ENCODE results near the gene PARD3B.
A peak's percentile ranks its signal among the peaks of the same experiment; 100 is the strongest.
"Not testable (repeated sequence)": the region's sequence is repeated elsewhere in the genome, so short reads cannot be mapped to it uniquely, and the experiment has no call there.

The PARD3B gene

DNA sequence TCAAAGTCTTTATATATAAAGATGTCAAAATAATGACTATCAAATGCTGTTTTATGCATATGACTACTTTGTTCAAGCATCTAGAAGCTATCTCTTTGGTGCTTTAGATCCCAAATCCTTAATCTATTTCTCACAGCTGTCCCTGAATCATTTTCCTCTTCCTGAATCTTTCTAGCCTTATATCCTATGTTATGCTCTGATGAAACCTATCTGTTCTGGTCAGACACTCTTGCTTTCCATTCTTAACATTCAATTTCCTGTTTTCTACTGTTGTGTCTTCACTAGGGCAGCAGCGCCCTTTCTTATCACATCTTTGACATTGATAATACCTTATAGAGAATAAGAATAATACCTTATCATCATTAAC lies 6.3 kb upstream of the PARD3B start:
- DNase-seq (ENCODE audit: low spot score) = no peak

DNA sequence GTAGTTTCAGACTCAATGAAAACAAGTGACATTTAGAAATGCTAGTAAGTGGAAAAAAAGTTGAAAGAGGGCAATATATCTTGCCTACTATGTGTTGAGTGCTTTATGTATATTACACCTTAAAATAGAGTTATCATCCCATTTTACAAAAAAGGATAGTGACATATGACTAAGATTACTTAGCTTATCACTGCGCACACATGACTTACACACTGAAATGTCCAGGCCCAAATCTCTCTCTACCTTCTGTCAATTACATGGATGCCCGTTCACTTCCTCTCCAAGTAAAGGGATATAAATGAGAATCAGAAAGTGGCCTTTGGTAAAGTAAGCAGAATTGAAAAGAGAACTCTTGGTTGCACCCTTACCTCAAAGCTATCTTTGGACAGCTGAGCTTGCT lies 3.6 kb upstream of the PARD3B start:
- DNase-seq (ENCODE audit: low spot score) = no peak

DNA sequence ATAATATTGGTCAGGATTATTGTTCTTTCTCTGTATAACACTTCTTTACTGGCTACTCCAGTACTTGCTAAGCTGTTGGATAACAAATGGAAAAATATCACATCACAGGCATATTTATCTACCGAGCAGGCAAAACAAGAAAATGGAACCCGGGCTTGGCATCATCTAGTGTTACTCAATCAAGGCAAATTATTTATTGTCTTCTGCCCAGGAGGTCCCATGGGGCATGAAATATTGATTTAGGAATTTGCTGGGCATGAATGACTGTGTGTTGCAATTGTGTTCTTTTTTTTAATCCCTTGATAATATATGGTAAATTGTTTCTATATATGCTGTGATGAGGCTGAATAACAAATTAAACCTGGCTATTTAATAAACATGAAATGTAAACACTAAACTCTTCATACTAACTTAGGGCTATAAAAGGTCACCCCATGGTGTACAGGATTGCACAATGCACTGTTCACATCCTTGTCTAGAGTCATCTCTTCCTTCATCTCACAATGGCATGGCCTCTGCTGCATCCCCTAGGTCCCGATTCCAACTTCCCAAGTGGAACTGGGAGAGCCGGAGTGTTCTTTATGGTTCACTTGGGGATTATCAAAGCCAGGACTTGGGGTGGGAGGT lies 2.2 kb upstream of the PARD3B start:
- DNase-seq (ENCODE audit: low spot score) = no peak

DNA sequence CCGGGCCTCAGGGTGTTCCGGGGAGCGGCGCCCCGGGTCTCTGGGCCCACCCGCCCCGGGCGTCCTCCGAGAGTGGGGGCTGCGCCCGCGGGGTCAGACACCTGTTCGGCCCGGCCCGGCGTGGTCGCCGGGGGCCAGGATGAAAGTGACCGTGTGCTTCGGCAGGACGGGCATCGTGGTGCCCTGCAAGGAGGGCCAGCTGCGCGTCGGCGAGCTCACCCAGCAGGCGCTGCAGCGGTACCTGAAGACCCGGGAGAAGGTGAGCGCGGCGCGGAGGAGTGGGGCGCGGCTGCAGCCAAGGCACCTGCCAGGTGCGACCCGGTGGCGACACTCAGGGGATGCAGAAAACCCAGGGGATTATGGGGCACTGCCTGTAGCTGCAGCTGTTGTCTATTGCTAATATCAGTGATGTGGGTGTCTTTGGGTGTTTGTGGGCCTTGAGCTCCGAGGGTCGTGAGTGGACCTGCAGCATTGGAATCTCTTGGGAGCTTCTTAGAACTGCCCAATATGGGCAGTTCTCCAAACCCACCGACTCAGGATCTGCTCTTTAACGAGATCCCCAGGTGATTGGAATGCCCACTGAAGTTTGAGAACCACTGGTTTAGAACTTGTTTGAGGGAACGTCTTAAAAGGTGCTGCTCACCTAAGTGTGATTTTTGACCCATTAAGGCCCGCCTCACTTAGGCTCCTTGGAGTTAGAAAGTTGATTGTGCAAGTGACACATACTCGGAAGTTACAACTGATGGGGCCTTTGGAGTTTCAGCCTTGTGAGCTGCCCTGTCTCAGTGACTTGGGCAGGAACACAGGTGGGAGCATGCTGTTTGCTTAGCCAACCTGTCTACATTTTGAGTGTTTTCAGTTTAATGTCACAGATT lies 823 bp downstream of the PARD3B start:
- DNase-seq (ENCODE audit: low spot score) = peak; percentile 50

DNA sequence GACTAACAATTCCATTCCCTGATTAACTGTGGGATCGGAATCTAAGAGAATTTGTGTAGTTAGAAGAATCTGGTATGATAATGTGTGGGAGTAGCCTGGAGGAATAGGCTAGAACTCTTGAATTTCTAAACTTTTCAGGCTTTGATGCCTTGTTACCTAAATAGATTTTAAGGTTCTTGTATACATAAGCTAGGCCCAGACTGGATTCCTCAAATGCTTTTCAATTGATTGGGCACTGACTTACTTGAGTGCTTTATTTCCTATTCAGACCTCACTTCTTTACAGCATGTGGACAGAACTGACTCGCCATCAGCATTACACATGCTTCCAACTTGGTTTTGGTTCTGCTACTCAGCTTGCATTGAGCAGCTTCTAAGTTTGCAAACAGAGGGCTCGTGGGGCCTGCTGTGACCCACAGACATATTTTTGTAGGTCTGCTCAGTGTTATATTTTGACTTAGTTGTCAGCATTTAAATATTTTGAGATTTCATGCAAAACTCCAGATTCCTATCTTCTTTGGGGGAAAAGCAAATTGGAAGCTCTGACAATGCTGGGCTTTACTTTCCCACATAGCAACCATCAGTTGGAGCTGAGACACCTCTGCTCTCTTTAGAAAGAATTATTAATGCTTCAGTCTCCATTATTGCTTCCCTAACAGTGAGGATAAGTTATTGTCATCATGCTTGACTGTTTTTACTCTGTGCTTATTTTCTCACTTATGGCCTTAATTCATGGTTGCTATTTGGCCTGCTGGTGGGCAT lies 5.7 kb downstream of the PARD3B start:
- DNase-seq (ENCODE audit: low spot score) = no peak

DNA sequence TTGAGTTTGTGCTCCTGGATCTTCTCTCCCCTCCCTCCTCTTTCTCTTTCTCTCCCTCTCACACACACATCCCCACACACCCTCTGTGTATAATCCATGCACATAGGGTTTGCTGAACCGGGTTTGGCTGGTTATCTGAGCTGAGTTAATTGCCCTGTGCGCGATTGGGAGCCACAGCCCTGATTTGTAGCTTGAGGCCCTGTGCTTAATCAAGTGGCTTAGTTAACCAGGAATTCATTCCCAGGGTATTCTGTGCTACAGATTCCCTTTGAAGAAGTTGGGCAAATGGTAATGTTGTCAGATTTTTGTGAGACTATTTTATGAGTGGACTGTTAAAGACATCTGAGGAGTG lies 6.2 kb downstream of the PARD3B start:
- no peak for DNase-seq (ENCODE audit: low spot score)

DNA sequence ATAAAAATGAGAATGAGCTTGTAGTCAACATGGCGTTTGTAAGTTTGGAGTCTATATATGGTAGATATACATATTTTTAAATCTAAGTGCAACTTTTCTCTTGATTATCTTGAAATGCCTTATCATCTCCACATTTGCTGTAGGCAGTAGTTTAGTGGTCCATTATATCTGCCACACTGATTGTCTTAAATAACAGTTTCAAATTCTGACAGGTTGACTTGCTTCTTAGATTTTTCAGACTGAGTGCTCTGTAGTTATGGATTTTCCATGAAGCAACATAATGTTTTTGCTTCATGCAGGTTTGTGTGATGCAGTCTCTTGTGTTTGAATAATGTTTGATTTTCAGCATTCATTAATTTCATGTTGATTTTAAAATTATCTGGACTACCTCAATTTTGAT lies 12.3 kb downstream of the PARD3B start:
- no peak for DNase-seq (ENCODE audit: low spot score)

DNA sequence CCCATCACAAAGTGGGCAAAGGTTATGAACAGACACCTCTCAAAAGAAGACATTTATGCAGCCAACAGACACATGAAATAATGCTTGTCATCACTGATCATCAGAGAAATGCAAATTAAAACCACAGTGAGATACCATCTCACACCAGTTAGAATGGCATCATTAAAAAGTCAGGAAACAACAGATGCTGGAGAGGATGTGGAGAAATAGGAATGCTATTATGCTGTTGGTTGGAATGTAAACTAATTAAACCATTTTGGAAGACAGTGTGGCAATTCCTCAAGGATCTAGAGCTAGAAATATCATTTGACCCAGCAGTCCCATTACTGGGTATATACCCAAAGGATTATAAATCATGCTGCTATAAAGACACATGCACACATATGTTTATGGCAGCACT lies 14.1 kb downstream of the PARD3B start:
- not testable (repeated sequence) for DNase-seq (ENCODE audit: low spot score)

DNA sequence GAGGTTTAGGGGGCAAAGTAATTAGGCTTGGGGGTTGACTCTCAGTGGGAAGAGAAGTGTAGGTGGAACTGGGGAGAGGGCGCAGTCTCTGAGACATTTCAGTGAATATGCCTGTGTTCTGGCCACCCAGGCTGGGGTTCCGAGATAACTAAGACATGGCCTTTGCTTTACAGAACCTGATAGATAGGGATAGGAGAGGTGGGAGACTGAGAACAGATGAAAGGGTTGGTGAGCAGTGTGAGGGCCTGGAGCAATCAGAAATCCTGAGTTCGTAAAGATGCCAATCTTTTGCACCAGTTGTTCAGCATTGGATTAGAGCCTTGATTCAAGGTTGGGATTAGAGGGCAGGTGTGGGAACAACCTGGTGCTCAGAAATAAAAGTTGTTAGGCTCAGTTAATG lies 15.6 kb downstream of the PARD3B start:
- DNase-seq (ENCODE audit: low spot score) = no peak

DNA sequence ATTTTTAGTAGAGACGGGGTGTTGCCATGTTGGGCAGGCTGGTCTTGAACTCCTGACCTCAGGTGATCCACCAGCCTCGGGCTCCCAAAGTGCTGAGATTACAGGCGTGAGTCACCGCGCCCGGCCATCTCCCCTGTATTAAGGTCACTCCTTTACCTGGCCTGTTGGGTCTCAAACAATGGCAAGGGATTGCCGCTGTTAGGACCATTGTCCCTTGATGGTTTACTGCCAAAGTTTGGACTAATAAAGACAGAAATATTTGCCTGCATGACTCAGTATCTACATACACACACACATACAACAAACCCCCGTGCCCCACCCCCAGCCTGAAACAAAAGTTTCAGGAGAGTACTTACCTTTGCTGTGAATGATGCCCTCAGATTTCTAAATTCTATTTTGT lies 16.5 kb downstream of the PARD3B start:
- peak; percentile 25 for DNase-seq (ENCODE audit: low spot score)

DNA sequence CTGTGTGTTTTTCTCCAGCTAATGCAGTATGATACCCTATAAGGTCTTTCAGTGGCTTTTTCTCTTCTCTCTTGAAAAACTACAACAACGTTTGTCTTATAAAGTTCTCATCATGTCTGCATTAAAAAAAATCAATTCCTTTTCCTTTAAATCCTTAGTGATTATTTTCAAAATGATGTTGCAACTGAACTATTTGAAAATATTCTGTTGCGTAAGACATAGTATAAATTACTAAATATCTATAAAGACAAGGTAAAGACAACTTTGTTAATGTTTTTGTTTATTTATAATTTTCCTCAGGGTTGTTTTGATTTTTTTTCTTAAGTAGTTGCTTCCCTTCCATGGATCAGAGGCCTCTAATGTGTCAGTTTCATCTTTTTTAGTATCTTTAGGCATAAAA lies 21.2 kb downstream of the PARD3B start:
- DNase-seq (ENCODE audit: low spot score) = no peak

DNA sequence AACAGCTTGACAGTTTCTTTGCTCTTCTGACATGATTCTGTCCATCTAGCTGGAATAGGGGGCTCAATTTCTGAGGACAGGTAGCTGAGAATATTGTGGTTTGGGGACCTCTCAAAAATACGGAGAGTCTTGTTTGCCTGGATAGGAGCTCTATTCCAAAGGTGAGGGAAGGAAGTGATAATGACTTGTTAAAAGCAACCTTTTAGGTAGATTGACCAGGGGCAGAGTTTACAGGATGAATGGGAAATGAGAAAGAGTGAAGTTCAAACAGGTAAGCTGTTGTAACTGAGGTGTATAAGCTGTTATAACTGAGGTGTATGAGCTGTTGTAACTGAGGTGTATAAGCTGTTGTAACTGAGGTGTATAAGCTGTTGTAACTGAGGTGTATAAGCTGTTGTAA lies 25.1 kb downstream of the PARD3B start:
- no peak for DNase-seq (ENCODE audit: low spot score)

DNA sequence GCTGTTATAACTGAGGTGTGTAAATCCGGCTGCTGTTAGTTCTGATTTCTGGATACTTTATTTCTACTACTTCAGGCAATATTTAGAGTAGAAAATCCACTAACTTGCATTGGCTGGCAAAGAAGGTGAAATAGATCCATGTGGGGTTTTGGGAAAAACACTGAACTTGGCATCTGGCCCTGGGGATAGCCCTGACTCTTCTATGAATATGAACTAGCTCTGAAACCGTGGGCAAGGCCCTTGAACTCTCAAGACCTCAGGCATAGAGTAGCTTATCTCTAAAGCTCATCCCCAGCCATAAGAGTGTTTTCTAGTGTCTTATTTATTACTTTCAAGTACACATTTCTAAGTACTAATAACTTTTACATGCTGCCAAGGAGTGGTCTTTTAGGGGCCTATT lies 25.8 kb downstream of the PARD3B start:
- no peak for DNase-seq (ENCODE audit: low spot score)

DNA sequence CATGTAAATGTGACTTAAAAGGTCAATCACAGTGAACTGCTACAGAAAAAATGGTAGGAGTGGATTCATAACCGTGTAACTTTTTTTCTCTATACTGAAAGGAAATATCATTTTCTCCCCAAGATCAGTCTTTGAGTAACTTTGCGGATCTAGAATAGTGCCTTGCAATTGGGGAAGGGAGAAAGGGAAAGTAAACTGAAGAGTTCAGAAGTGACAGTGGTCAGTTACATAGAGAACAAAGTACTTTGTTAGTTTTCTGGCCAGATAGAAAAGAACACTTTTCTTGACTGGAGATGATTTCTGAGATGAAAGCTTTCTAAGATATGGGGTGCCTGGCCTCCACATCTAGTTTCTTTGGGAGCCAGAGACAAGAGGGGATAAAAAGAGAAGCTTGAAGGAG lies 26.6 kb downstream of the PARD3B start:
- no peak for DNase-seq (ENCODE audit: low spot score)

DNA sequence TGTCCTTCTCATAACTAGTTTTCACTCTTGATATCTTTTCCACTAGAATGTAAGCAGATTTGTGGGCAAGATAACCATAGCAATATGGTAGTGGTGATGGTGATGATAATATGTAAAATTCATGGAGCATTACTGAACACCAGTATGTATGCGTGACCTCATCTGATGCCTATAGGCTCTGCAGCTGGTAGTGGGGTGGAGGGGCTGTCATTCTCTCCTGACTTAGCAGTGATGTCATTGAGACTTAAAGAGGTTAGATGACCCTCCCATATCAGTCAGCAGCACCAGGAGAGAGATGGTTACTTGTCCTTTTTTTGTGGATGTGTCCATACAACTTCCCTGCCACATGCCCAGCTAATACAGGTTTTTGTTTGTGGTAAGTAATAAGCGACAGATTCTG lies 27.9 kb downstream of the PARD3B start:
- DNase-seq (ENCODE audit: low spot score) = no peak

DNA sequence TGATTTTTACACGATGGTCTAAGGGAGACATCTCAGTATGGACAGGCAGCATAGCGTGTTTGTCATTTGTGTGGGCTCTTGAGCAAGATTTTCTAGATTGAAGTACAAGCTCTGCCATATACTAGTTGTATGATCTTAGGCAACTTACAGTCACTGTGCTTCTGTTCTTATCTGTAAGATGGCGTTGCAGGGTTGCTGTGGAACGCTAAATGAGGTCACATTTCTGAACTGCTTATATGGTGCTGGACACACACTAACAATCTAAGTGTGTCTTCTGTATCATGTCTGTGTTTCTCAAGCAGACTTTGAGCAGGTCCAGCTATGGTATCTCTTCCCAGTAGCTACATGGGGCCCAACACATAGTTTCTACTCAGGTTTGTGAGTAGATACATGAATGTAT lies 29.2 kb downstream of the PARD3B start:
- no peak for DNase-seq (ENCODE audit: low spot score)

DNA sequence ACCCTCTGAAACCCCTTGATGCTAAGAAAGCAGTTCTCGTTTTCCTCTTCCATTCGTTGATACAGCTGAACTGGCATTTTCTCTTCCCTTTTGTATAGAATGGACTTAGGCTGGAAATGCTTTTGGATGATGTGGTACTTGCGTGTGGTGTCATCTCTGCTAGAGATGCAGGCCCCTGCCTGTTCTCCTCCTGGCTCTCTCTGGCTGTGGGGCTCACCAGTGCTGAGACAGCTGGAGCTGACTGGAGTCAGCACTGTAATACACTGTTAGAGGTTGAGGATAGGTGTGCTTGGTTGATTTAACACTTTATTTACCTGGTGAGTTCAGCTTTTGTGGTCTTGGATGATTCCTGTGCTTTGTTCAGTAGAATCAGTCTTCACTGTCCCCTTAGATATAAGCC lies 30.2 kb downstream of the PARD3B start:
- DNase-seq (ENCODE audit: low spot score) = no peak

DNA sequence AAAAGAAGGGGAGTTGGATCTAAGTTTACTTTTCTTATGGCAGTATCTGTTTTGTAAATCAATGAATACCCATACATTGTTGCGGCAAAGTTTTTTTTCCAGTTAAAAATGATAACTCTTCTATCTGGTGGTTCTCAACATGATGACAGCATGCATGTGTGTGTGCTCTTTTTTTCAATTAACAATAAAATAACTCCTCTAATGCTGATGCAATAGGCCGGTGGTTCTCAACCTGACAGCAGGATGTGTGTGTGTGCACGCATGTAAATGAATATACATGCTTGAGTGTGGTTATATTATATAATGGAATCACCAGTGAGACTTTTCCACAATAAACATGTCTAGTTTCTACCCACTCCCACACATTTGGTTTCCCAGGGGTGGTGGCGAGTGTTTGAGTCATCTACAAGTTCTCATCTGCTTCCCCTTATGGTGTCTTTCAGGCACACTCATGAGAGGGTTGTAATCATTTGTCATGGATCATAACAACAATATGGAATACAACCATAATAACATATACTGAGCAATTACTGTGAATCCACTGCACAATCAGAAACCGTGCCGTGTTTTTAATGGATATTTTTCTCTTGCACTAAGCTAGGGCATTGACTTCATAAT lies 31.2 kb downstream of the PARD3B start:
- no peak for DNase-seq (ENCODE audit: low spot score)

DNA sequence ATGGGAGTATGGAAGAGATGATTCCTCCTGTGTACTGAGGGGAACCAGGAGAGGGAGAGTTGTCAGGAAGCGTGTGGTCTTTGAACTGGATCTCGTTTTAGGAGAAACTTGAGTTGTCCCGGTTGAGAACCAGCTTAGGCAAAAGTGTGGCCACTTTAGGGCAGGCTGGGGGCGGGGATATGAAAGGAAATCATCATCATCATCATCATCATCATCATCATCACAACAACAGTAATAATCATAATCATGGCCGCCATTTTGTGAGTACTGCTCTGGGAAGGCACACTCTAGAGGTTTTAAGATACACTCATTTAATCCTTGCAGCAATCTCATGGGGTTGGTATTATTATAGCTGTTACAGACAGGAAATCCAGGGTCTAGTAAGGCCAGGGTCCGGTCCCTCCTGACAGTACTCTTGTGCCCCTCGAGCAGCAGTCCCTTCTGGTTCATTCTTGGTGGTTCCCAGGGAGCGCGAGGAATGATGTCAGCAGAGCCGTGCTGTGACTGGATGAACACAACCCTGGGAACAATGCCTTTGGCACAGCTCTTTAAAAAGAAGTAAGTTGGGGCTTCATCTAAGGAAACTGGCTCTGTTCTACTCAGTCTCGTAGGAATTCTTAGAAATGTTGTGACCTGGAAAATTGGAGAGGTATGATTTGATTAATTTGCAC lies 33.8 kb downstream of the PARD3B start:
- no peak for DNase-seq (ENCODE audit: low spot score)

DNA sequence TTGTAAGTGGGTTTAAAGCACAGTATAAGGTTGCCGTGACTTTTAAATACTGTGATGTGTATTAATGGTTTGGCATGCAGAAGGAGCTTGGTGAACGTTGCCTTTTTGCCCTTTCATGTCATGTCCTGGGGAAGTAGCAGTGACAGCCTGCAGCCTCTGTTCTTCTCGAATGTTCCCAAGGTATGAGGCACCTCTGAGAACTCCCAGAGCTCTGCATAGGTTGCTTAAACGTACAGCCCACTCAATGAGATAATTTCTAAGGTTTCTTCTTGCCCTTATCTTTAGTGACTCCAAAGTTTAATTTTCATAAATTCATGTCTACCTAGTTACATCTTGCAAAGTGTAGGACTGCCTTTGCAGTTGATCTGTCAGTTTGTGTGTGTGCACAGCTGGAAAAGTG lies 36.7 kb downstream of the PARD3B start:
- DNase-seq (ENCODE audit: low spot score) = no peak

DNA sequence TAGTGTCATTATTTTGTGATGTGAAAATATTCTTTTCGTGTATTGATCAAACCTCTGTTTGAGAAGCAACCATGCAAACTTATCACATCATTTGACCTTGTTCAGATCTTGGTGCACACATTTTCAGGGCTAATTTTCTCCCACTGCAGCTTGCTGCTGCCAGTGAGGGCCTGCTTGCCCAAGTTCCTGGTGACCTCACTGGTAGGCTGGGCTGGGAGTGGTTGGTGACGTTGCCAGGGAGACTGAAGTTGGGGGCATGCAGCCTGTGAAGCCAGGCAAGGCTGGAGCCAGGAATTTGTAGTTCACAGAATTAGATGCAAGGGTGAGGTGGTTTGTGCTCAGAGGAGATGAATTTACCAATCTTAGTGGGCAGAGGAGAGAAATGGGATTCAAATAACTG lies 38.5 kb downstream of the PARD3B start:
- DNase-seq (ENCODE audit: low spot score) = no peak

DNA sequence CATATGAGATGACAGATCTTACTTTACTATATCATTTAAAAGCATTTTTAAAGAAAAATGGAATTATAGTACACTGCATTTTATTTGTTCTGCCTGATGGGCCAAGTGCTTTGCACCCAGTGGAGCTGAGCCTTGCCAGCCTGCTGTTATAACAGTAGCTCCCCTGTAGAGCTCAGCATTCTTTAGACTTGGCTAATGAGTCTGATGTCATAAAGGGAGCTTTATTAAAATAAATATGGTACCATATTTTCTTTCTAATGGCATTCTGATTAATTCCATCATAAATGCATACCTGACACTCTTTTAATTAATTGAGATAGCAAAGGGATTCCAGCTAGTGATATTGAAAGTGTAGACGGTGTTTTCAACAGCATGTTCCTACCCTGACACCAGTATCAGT lies 40.7 kb downstream of the PARD3B start:
- no peak for DNase-seq (ENCODE audit: low spot score)

Data from LoVo (cell line).